ENCODE measurements around the gene TTC29.

DNA sequence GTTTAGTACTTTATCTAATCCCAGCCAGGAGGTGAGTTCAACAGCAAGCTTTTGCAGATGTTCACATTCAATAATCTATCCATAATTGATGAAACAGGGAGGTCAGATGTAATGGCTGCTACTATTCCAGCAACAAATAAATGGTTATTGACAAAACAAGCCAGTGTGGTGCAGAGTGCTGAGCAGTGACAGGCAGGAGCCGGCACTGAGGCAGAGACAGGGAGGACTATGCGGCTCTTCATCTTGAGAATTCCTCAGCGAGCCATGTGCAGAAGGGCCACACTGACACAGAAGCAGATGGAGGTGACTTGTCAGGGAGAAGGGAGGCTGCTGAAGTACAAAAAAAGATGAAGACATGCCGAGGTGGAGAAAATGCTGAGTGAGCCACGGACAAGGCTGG, 98.3 kb downstream of the TTC29 start:
- TF ChIP-seq, protein P1, sequence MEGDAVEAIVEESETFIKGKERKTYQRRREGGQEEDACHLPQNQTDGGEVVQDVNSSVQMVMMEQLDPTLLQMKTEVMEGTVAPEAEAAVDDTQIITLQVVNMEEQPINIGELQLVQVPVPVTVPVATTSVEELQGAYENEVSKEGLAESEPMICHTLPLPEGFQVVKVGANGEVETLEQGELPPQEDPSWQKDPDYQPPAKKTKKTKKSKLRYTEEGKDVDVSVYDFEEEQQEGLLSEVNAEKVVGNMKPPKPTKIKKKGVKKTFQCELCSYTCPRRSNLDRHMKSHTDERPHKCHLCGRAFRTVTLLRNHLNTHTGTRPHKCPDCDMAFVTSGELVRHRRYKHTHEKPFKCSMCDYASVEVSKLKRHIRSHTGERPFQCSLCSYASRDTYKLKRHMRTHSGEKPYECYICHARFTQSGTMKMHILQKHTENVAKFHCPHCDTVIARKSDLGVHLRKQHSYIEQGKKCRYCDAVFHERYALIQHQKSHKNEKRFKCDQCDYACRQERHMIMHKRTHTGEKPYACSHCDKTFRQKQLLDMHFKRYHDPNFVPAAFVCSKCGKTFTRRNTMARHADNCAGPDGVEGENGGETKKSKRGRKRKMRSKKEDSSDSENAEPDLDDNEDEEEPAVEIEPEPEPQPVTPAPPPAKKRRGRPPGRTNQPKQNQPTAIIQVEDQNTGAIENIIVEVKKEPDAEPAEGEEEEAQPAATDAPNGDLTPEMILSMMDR (conservative IDR thresholded peaks at IDR 0.05): no peak
- TF ChIP-seq ZFX (IDR thresholded peaks at IDR 0.05): no peak
